GM10248 (cell line): ENCODE results near the gene ING3.

Experiments used
- CTCF ChIA-PET: fragments of 300-600 bp; sonication (Branson Sonifier 250); formaldehyde crosslinking; extraction: SDS; loops from one replicate; lab custom pipeline; 2021; ENCODE audit warnings: antibody characterized with exemption; lab: Yijun Ruan, JAX
- POLR2A ChIA-PET: fragments of 350-650 bp; sonication (Branson Sonifier 250); formaldehyde crosslinking; extraction: SDS; loops from one replicate; lab custom pipeline; 2020; ENCODE audit warnings: antibody characterized with exemption; lab: Yijun Ruan, JAX
- DNase-seq: peaks from one replicate; pipeline ENCODE4 v3.0.0; 2012; ENCODE audit errors: extremely low spot score
- TF ChIP-seq, protein P1 (sequence below): IDR thresholded peaks from 2 replicates; pipeline ENCODE4 v1.5.1; 2012; ENCODE audit warnings: mild to moderate bottlenecking, low read depth; ENCODE audit errors: extremely low read depth, missing control alignments, control extremely low read depth

Gene ING3

DNA sequence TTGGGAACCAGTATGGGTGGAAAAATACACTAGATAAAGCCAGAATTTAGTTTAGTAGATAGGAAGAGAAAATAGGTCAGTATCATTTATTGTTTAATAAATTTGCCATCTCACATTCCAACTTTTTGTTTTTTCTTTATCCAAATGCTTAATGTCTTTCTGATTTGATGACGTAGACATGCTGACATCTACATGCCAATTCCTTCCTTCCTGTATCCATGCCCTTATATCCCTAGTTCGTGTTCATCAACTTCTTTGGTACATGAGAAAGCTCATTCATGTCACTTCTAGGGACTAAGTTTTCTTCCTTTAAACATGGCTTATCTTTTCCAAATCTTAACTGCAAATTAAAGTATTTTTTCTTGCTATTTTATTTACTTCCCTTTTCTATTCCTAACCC, 30.5 kb upstream of the ING3 start:
- POLR2A ChIA-PET = no interaction called here
- TF ChIP-seq, protein P1, sequence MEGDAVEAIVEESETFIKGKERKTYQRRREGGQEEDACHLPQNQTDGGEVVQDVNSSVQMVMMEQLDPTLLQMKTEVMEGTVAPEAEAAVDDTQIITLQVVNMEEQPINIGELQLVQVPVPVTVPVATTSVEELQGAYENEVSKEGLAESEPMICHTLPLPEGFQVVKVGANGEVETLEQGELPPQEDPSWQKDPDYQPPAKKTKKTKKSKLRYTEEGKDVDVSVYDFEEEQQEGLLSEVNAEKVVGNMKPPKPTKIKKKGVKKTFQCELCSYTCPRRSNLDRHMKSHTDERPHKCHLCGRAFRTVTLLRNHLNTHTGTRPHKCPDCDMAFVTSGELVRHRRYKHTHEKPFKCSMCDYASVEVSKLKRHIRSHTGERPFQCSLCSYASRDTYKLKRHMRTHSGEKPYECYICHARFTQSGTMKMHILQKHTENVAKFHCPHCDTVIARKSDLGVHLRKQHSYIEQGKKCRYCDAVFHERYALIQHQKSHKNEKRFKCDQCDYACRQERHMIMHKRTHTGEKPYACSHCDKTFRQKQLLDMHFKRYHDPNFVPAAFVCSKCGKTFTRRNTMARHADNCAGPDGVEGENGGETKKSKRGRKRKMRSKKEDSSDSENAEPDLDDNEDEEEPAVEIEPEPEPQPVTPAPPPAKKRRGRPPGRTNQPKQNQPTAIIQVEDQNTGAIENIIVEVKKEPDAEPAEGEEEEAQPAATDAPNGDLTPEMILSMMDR = no peak
- DNase-seq = no peak
- CTCF ChIA-PET = interaction anchor here (1.1 to 1.5 kb wide), 5 partner anchors 11 to 113 kb away, joined by 3 to 5 read pairs (median 4); no protein-coding TSS in a partner anchor

DNA sequence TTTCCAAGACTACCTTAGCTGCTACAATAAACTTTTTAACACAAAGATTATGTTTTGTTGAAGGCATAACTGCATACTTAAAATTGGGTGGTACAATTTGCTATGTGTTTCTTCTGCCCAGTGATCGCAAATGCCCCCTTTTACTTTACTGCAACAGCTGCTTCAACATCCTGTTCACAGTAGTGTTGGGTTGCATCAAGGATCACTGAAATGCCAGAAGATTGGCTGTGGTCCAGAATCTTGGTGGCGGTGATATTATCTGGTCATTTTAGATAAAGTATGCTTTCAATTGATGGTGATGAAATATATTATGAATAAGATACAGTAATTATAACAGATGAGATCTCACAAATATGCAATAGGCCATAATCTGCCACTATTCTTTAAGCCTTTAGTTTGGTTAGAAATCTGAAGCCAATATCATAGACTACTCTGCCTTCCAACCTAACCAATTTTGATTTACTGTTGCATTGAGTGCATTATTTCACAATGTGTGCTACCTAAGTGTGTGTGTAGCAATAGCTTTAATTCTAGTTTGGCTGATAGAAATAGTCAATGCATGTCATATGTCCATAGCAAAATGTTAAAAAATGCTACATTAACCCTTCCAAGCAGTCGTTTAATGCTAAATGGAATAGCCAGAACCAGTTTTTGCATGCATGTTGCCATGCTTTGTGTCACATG, 29.8 kb upstream of the ING3 start:
- POLR2A ChIA-PET = no interaction called here
- TF ChIP-seq, protein P1 = no peak
- DNase-seq = no peak
- CTCF ChIA-PET = interaction anchor here (1.1 to 1.4 kb wide), 3 partner anchors 10 to 114 kb away, joined by 3 to 5 read pairs (median 4); no protein-coding TSS in a partner anchor

DNA sequence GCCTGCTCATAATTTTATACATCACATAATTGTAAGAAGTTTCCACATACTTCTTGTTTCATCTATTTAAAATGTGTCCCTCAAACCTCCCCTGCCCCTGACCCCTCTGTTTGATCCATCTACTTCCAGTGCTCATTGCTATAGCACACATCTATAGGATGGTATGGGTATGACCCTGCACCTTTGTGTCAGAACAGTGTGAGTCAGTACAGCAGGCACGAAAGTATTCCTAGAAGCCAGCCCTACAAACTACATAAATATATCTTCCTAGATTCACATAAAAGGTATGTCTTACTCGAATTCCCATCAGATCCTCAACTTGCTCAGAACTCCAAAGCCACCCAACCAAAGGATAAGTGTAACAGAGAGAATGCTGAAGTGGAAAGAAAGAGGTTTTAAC, 25.7 kb upstream of the ING3 start:
- ChIA-PET POLR2A (no interaction called here), CTCF (no interaction called here)
- TF ChIP-seq, protein P1 = no peak
- no peak for DNase-seq

DNA sequence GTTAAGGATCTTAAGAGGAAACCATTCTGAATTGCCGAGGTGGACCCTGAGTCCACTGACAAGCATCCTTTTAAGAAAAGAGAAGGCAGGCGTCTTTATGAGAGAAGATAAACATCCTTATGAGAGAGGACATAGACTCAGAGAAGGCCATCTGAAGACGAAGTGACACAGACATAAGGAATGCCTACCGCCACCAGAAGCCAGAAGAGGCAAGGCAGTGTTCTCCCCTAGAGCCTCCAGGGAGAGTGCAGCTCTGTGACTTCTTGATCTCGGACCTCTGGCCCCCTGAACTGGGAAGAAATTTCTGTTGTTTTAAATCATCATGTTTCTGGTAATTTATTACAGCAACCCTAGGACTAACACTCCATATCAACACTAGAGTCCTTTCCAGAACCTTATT, 25.2 kb upstream of the ING3 start:
- DNase-seq = no peak
- POLR2A ChIA-PET = no interaction called here
- TF ChIP-seq, protein P1 = no peak
- CTCF ChIA-PET = no interaction called here

DNA sequence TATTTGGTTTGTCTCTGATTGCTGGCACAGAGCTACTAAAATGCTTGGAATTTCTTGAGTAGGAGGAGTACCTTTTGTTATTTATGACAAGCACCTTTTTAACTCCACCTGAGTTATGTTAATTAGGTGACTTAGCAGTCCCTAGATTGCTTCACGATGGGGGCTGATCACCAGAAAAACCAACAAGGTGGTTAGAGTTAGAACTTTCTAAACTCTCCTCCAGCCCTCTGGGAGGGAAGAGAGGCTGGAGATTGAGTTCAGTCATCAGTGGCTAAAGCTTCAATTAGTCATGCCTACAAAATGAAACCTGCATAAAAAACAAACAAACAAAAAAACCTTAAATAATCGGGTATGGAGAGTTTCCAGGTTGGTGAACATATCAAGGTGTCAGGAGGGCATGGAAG, 23.6 kb upstream of the ING3 start:
- POLR2A ChIA-PET = no interaction called here
- TF ChIP-seq, protein P1 = no peak
- CTCF ChIA-PET = interaction anchor here (0.9 to 2.8 kb wide), 3 partner anchors 34 to 135 kb away, joined by 4 to 14 read pairs (median 5); no protein-coding TSS in a partner anchor
- DNase-seq = no peak

DNA sequence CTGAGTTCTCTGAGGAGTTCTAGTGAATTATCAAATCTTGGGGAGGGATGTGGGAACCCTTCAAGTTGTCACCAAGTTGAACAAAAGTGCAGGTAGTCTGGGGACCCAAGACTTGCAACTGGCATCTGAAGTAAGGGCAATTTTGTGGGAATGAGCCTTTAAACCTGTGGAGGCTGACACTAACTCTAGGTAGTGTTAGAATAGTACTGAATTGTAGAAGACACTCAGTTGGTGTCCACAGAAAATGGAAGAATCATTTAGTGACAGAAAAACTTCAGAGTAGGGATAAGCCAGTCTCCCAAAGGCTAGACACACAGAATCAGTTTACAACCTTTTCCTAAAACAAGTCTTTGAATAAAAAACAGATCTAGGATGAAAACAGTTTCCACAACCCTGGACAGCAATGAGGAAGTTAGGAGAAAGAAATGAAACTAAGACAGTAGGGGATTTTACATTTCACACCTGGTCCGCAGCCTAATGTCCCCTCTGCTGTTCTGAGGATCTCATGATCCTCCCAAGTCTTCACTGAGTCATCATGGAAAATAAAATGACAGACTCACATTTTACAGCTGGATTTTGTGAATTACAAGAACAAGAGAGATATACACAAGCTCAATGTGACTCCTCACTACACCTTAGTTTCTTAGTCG, 23.0 kb upstream of the ING3 start:
- ChIA-PET CTCF (interaction anchor here (0.9 to 2.8 kb wide), 6 partner anchors 14 to 136 kb away, joined by 3 to 14 read pairs (median 4); partner anchors contain the start of gene TSPAN12), POLR2A (no interaction called here)
- peak; percentile 10 for DNase-seq
- TF ChIP-seq, protein P1 = no peak
